ENCODE results near the gene DALRD3. TPM values are rescaled to one million over a fixed set of nuclear protein-coding genes. Genes with fewer than 3 reads are reported as not detected.
A peak's percentile ranks its signal among the peaks of the same experiment; 100 is the strongest.

DALRD3 gene
- total RNA-seq, 2 donors from 2014 or later: 9.5 to 11.8 TPM

- Histone ChIP-seq H3K27me3 (no peaks in the 10 kb centered on the region), H3K4me3 (no peak overlapping the region), H3K4me1 (peaks cover 0 to 51% of the 10 kb centered on the region in 2 donors), H3K9me3 (no peaks in the 10 kb centered on the region), H3K36me3 (peaks cover 34% of the 10 kb centered on the region), H3K27ac (no peak overlapping the region)
- DNase-seq (ENCODE audit: low spot score): no peak
- no peak for TF ChIP-seq CTCF (IDR thresholded peaks at IDR 0.05)
These were observed 1.8 kb downstream of the DALRD3 start for GRCh38 chr3:49016414-49017228.

GRCh38 chr3:49015765-49016164, 2.6 kb downstream of the DALRD3 start:
- peaks cover 0 to 48% of the 10 kb centered on the region in 2 donors for H3K4me1 ChIP-seq
- DNase-seq (ENCODE audit: low spot score): no peak

DNA sequence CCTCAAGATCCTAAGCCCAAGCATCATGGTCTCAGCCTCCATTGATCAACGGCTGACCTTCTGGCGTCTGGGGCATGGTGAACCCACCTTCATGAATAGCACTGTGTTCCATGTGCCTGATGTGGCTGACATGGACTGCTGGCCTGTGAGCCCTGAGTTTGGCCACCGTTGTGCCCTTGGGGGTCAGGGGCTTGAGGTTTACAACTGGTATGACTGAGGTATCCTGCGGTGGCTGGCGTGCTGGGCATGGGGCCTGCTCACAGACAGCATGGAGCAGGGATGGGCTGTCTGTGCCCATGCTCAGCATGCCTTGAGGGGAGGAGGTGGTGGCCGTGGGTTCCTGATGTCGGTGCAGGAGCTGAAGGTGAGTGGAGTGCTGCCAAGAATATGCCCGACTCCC, 3.3 kb downstream of the DALRD3 start:
- Histone ChIP-seq H3K27me3 (no peaks in the 10 kb centered on the region), H3K4me3 (no peak overlapping the region), H3K4me1 (peaks cover 0 to 41% of the 10 kb centered on the region in 2 donors), H3K27ac (no peak overlapping the region), H3K9me3 (no peaks in the 10 kb centered on the region), H3K36me3 (peaks cover 35% of the 10 kb centered on the region)
- DNase-seq (ENCODE audit: low spot score): no peak
- TF ChIP-seq CTCF (IDR thresholded peaks at IDR 0.05): no peak

More at GRCh38 chr3:49015765-49016164, 2.6 kb downstream of the DALRD3 start:
- no peaks in the 10 kb centered on the region for H3K9me3 ChIP-seq
- peaks cover 35% of the 10 kb centered on the region for H3K36me3 ChIP-seq
- TF ChIP-seq CTCF (IDR thresholded peaks at IDR 0.05): no peak
- no peak overlapping the region for H3K27ac ChIP-seq
- H3K4me3 ChIP-seq: no peak overlapping the region
- H3K27me3 ChIP-seq: no peaks in the 10 kb centered on the region

- H3K36me3 ChIP-seq: peaks cover 35% of the 10 kb centered on the region
- no peaks in the 10 kb centered on the region for H3K27me3 ChIP-seq
- peaks cover 0 to 31% of the 10 kb centered on the region in 2 donors for H3K4me1 ChIP-seq
- no peak for DNase-seq (ENCODE audit: low spot score)
- no peak overlapping the region for H3K27ac ChIP-seq
- H3K9me3 ChIP-seq: no peaks in the 10 kb centered on the region
- H3K4me3 ChIP-seq: no peak overlapping the region
- TF ChIP-seq CTCF (IDR thresholded peaks at IDR 0.05): peak in 1 of 2 donors; percentile 45
These were observed 4.4 kb downstream of the DALRD3 start for GRCh38 chr3:49013738-49014660.

- peaks cover 35% of the 10 kb centered on the region for H3K36me3 ChIP-seq
- H3K4me3 ChIP-seq: no peak overlapping the region
- H3K4me1 ChIP-seq: peaks cover 0 to 32% of the 10 kb centered on the region in 2 donors
- no peak for TF ChIP-seq CTCF (IDR thresholded peaks at IDR 0.05)
- no peaks in the 10 kb centered on the region for H3K9me3 ChIP-seq
- DNase-seq (ENCODE audit: low spot score): no peak
- no peaks in the 10 kb centered on the region for H3K27me3 ChIP-seq
- peak overlapping the region; percentile 42 to 55 for H3K27ac ChIP-seq
These were observed 5.2 kb downstream of the DALRD3 start for GRCh38 chr3:49013113-49013737.
